ENCODE data around the gene SCML2. TPM values are rescaled to one million over a fixed set of nuclear protein-coding genes. Genes with fewer than 3 reads are reported as not detected.
A peak's percentile ranks its signal among the peaks of the same experiment; 100 is the strongest.

SCML2 gene
- polyA plus RNA-seq (2011; rRNA removed), result 11.1 and 13.9 TPM in 2 replicates
- polyA plus RNA-seq (2012; cell fraction: cytosol; rRNA removed), result 6.1 and 7.4 TPM in 2 replicates
- polyA plus RNA-seq (2012; cell fraction: nucleus; rRNA removed), result 8.4 and 16.3 TPM in 2 replicates
- polyA plus RNA-seq (2017; fragmentation: RNase III; extraction: RNeasy Plus Mini Kit Qiagen cat#74134 plus additional on column Dnase treatment), result 8.0 to 8.6 TPM (median 8.0 TPM) in 3 replicates
- 5.6 and 6.7 TPM in 2 replicates for polyA minus RNA-seq (2011; rRNA and poly(A)+ RNA removed)

GRCh38 chrX:18354369-18355223 is at the start of gene SCML2:
TSS of gene SCML2 (minus strand) at chrX:18354688. CDS start at chrX:18334071, 20,617 bp downstream.
- peak; percentile 79 to 85 for ATAC-seq
- H3K4me2 ChIP-seq, result peak within 1 kb of the TSS; percentile 85
- 50% methylated on average over 8 of the region's 92 CpGs for WGBS (ENCODE audit: missing lambda C conversion rate)
- ChIA-PET CTCF (interaction anchor here (1.6 kb wide), 1 partner anchor 981 kb away, joined by 3 read pairs; no protein-coding TSS in a partner anchor), POLR2A (interaction anchor here (0.6 kb wide), 2 partner anchors 41 to 979 kb away, joined by 3 read pairs; no protein-coding TSS in a partner anchor)
- H3K4me3 ChIP-seq, result peak within 1 kb of the TSS; percentile 85
- peak; percentile 21 to 60 for DNase-seq (ENCODE audit: low read depth in 1 of 2, low spot score in 1 of 2)
- H3K27ac ChIP-seq, result peak within 1 kb of the TSS; percentile 82 to 91
- no peak for FAIRE-seq
- no peaks in the 10 kb centered on the region for H3K9me3 ChIP-seq
- peaks cover 24% of the 10 kb centered on the region for H3K4me1 ChIP-seq
- TF ChIP-seq PHF8 (IDR thresholded peaks at IDR 0.05; ENCODE audit: borderline replicate concordance, low read depth) (peak; percentile 23; the same call in 1 of the 2 replicates), SREBF2 (IDR thresholded peaks at IDR 0.05) (no peak), EHMT2 (IDR thresholded peaks at IDR 0.05; ENCODE audit: low read depth) (no peak), ZNF302 (CRISPR knock-in tag; IDR thresholded peaks at IDR 0.05) (no peak), CTCF (IDR thresholded peaks at IDR 0.05) (no peak; the same call in 1 of the 3 replicates), HOXA7 (CRISPR knock-in tag; IDR thresholded peaks at IDR 0.05) (no peak), POLR2A (IDR thresholded peaks at IDR 0.05; ENCODE audit: low read length) (no peak; the same call in 1 of the 2 replicates), HMGXB4 (CRISPR knock-in tag; IDR thresholded peaks at IDR 0.05; ENCODE audit: borderline replicate concordance) (no peak), HOXB5 (CRISPR knock-in tag; IDR thresholded peaks at IDR 0.05) (peak; percentile 61; the same call in 1 of the 2 replicates), RNF2 (IDR thresholded peaks at IDR 0.05; ENCODE audit: borderline replicate concordance, low read depth) (no peak), RAD21 (conservative IDR thresholded peaks at IDR 0.05 in 1 of 2, IDR thresholded peaks at IDR 0.05 in 1 of 2) (no peak), GATA3 (IDR thresholded peaks at IDR 0.05; ENCODE audit: borderline replicate concordance) (no peak), MYC (IDR thresholded peaks at IDR 0.05; ENCODE audit: borderline replicate concordance, low read length) (no peak; the same call in 1 of the 2 replicates), ATOH8 (CRISPR knock-in tag; IDR thresholded peaks at IDR 0.05; ENCODE audit: low read depth) (no peak), MAFK (IDR thresholded peaks at IDR 0.05; ENCODE audit: partially characterized antibody) (no peak), TFCP2L1 (CRISPR knock-in tag; IDR thresholded peaks at IDR 0.05) (no peak), ZSCAN20 (CRISPR knock-in tag; IDR thresholded peaks at IDR 0.05) (no peak), FOXS1 (CRISPR knock-in tag; IDR thresholded peaks at IDR 0.05) (no peak), ESRRA (IDR thresholded peaks at IDR 0.05; ENCODE audit: borderline replicate concordance, low read length) (no peak), NFE2L2 (conservative IDR thresholded peaks at IDR 0.05; ENCODE audit: low read length) (no peak), BCL3 (IDR thresholded peaks at IDR 0.05) (no peak), CEBPB (IDR thresholded peaks at IDR 0.05) (no peak), HEYL (CRISPR knock-in tag; IDR thresholded peaks at IDR 0.05) (no peak), CHD4 (IDR thresholded peaks at IDR 0.05; ENCODE audit: borderline replicate concordance) (no peak), E2F6 (IDR thresholded peaks at IDR 0.05; ENCODE audit: borderline replicate concordance, low read depth) (peak; percentile 67), FOSB (CRISPR knock-in tag; IDR thresholded peaks at IDR 0.05) (no peak), BHLHE40 (IDR thresholded peaks at IDR 0.05; ENCODE audit: low read depth, low read length) (no peak), NR3C1 (IDR thresholded peaks at IDR 0.05) (no peak), RARB (CRISPR knock-in tag; IDR thresholded peaks at IDR 0.05) (no peak), MAZ (IDR thresholded peaks at IDR 0.05; ENCODE audit: borderline replicate concordance, low read depth, low read length) (no peak), ZFP36 (IDR thresholded peaks at IDR 0.05; ENCODE audit: borderline replicate concordance, partially characterized antibody) (no peak), CBX2 (IDR thresholded peaks at IDR 0.05; ENCODE audit: borderline replicate concordance, low read depth) (no peak), RFX5 (IDR thresholded peaks at IDR 0.05) (no peak)

Measured in A549 (cell line).